ENCODE data around the gene PGLYRP2. TPM values are rescaled to one million over a fixed set of nuclear protein-coding genes. Genes with fewer than 3 reads are reported as not detected.
"Not testable (repeated sequence)": the region's sequence is repeated elsewhere in the genome, so short reads cannot be mapped to it uniquely, and the experiment has no call there.

PGLYRP2 gene
- total RNA-seq, 1 experiment from 2014 or later = not detected

GRCh38 chr19:15488489-15489226 is 9.4 kb upstream of the PGLYRP2 start:
- no peak for DNase-seq (ENCODE audit: low read depth)

- no peak for DNase-seq (ENCODE audit: low read depth)
These were observed 7.7 kb upstream of the PGLYRP2 start for GRCh38 chr19:15487038-15487437.

GRCh38 chr19:15485768-15486167 is 6.5 kb upstream of the PGLYRP2 start:
- DNase-seq (ENCODE audit: low read depth) = not testable (repeated sequence)

GRCh38 chr19:15480996-15481395 is 1.7 kb upstream of the PGLYRP2 start:
- DNase-seq (ENCODE audit: low read depth) = not testable (repeated sequence)

GRCh38 chr19:15476325-15476724 is 3.0 kb downstream of the PGLYRP2 start:
- no peak for DNase-seq (ENCODE audit: low read depth)

- DNase-seq (ENCODE audit: low read depth) = no peak
These were observed 3.7 kb downstream of the PGLYRP2 start for GRCh38 chr19:15475611-15476010.

- DNase-seq (ENCODE audit: low read depth) = no peak
These were observed 4.1 kb downstream of the PGLYRP2 start for GRCh38 chr19:15475169-15475568.

GRCh38 chr19:15473821-15474220 is 5.5 kb downstream of the PGLYRP2 start:
- not testable (repeated sequence) for DNase-seq (ENCODE audit: low read depth)

GRCh38 chr19:15471639-15472101 is 7.6 kb downstream of the PGLYRP2 start:
- DNase-seq (ENCODE audit: low read depth) = no peak

GRCh38 chr19:15469513-15470297 is 9.6 kb downstream of the PGLYRP2 start:
- no peak for DNase-seq (ENCODE audit: low read depth)

- DNase-seq (ENCODE audit: low read depth) = no peak
These were observed 10.4 kb downstream of the PGLYRP2 start for GRCh38 chr19:15468675-15469512.

GRCh38 chr19:15467734-15468214 is 11.5 kb downstream of the PGLYRP2 start:
- no peak for DNase-seq (ENCODE audit: low read depth)

GRCh38 chr19:15466851-15467733 is 12.2 kb downstream of the PGLYRP2 start:
- DNase-seq (ENCODE audit: low read depth) = peak; percentile 50

- DNase-seq (ENCODE audit: low read depth) = no peak
These were observed 14.6 kb downstream of the PGLYRP2 start, which contains the start of gene RASAL3 for GRCh38 chr19:15464394-15465385. TSS of gene RASAL3 (minus strand) at chr19:15464544. CDS start at chr19:15464358, 186 bp downstream.

GRCh38 chr19:15463861-15464371 is 15.4 kb downstream of the PGLYRP2 start:
- no peak for DNase-seq (ENCODE audit: low read depth)

- no peak for DNase-seq (ENCODE audit: low read depth)
These were observed 17.6 kb downstream of the PGLYRP2 start for GRCh38 chr19:15461694-15462093.

GRCh38 chr19:15457701-15458484 is 21.4 kb downstream of the PGLYRP2 start:
- no peak for DNase-seq (ENCODE audit: low read depth)
